ENCODE results near the gene TFPI2.

Gene TFPI2

DNA sequence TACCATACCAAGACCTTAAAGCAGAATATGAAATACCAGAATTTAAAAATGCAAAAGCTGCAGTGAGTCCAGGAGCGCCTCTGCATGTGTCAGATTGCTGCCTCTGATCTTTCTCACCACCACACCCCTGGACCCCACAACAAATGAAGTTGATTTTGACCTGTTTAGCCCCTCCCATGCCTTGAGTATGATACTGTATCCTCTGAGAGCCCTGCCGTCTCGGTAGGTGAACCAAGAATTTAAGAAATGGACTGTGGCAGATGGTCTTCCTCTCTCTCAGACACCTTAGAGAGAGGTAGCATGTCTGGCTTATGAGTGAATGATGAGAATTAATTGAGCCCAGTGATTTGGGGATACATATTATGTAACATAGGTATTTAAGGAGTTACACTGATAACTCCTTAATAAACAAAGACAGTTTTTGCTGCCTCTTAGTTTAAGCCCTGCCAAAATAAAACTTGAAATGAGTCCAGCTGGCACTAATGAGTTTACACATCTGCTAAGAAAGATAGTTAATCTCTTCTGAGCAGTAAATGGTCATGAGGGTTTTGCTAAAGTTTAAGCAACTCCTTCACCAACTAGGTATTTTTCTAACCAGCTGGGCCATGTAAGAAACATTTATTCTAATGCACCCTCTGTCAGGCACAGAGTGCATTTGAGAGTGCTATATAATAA lies 4.5 kb upstream of the TFPI2 start (continued):
- TF ChIP-seq, protein P1, sequence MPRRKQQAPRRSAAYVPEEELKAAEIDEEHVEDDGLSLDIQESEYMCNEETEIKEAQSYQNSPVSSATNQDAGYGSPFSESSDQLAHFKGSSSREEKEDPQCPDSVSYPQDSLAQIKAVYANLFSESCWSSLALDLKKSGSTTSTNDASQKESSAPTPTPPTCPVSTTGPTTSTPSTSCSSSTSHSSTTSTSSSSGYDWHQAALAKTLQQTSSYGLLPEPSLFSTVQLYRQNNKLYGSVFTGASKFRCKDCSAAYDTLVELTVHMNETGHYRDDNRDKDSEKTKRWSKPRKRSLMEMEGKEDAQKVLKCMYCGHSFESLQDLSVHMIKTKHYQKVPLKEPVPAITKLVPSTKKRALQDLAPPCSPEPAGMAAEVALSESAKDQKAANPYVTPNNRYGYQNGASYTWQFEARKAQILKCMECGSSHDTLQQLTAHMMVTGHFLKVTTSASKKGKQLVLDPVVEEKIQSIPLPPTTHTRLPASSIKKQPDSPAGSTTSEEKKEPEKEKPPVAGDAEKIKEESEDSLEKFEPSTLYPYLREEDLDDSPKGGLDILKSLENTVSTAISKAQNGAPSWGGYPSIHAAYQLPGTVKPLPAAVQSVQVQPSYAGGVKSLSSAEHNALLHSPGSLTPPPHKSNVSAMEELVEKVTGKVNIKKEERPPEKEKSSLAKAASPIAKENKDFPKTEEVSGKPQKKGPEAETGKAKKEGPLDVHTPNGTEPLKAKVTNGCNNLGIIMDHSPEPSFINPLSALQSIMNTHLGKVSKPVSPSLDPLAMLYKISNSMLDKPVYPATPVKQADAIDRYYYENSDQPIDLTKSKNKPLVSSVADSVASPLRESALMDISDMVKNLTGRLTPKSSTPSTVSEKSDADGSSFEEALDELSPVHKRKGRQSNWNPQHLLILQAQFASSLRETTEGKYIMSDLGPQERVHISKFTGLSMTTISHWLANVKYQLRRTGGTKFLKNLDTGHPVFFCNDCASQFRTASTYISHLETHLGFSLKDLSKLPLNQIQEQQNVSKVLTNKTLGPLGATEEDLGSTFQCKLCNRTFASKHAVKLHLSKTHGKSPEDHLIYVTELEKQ (tag by site-specific recombination; IDR thresholded peaks at IDR 0.05; ENCODE audit: borderline replicate concordance) = no peak
- TF ChIP-seq, protein P2, sequence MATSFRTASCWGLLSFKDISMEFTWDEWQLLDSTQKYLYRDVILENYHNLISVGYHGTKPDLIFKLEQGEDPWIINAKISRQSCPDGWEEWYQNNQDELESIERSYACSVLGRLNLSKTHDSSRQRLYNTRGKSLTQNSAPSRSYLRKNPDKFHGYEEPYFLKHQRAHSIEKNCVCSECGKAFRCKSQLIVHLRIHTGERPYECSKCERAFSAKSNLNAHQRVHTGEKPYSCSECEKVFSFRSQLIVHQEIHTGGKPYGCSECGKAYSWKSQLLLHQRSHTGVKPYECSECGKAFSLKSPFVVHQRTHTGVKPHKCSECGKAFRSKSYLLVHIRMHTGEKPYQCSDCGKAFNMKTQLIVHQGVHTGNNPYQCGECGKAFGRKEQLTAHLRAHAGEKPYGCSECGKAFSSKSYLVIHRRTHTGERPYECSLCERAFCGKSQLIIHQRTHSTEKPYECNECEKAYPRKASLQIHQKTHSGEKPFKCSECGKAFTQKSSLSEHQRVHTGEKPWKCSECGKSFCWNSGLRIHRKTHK (tag by site-specific recombination; IDR thresholded peaks at IDR 0.05) = no peak
- no peak for TF ChIP-seq REPIN1 (tag by site-specific recombination; IDR thresholded peaks at IDR 0.05; ENCODE audit: low read depth)
- TF ChIP-seq HOXD13 (CRISPR knock-in tag; IDR thresholded peaks at IDR 0.05; ENCODE audit: borderline replicate concordance) = no peak
- TF ChIP-seq ZNF623 (tag by site-specific recombination; IDR thresholded peaks at IDR 0.05) = no peak

- no peaks in the 10 kb centered on the region for H3K4me1 ChIP-seq (ENCODE audit: control insufficient read depth, insufficient read depth, low read length)
- no peak overlapping the region for H3K27ac ChIP-seq (ENCODE audit: extremely low read depth, low read depth, low read length)
- CTCF ChIA-PET = no interaction called here
- H3K36me3 ChIP-seq (ENCODE audit: control insufficient read depth in 2 of 2, insufficient read depth in 1 of 2, low read length in 2 of 2) = no peaks in the 10 kb centered on the region
- TF ChIP-seq ZNF157 (tag by site-specific recombination; IDR thresholded peaks at IDR 0.05) (no peak), ZBTB8A (tag by site-specific recombination; IDR thresholded peaks at IDR 0.05) (no peak), ZNF19 (tag by site-specific recombination; IDR thresholded peaks at IDR 0.05; ENCODE audit: low read depth) (no peak), ZNF140 (tag by site-specific recombination; IDR thresholded peaks at IDR 0.05) (no peak), ZNF658 (tag by site-specific recombination; IDR thresholded peaks at IDR 0.05) (no peak), KLF9 (tag by site-specific recombination; IDR thresholded peaks at IDR 0.05; ENCODE audit: low read depth) (no peak), ZNF791 (tag by site-specific recombination; IDR thresholded peaks at IDR 0.05) (no peak), ZNF555 (tag by site-specific recombination; conservative IDR thresholded peaks at IDR 0.05) (no peak), ZNF610 (tag by site-specific recombination; IDR thresholded peaks at IDR 0.05; ENCODE audit: borderline replicate concordance) (no peak), MYNN (tag by site-specific recombination; IDR thresholded peaks at IDR 0.05; ENCODE audit: borderline replicate concordance) (no peak), ZNF514 (tag by site-specific recombination; IDR thresholded peaks at IDR 0.05) (no peak), ZNF433 (tag by site-specific recombination; IDR thresholded peaks at IDR 0.05; ENCODE audit: low read depth) (no peak), GLI4 (tag by site-specific recombination; IDR thresholded peaks at IDR 0.05) (no peak), ZNF580 (tag by site-specific recombination; IDR thresholded peaks at IDR 0.05) (no peak), ZNF146 (tag by site-specific recombination; IDR thresholded peaks at IDR 0.05) (no peak), HOXC10 (CRISPR knock-in tag; IDR thresholded peaks at IDR 0.05) (no peak), ZNF560 (tag by site-specific recombination; IDR thresholded peaks at IDR 0.05; ENCODE audit: borderline replicate concordance) (no peak), ZBTB26 (tag by site-specific recombination; optimal IDR thresholded peaks at IDR 0.05) (no peak), ZNF184 (tag by site-specific recombination; IDR thresholded peaks at IDR 0.05) (no peak)
- TF ChIP-seq, protein P3, sequence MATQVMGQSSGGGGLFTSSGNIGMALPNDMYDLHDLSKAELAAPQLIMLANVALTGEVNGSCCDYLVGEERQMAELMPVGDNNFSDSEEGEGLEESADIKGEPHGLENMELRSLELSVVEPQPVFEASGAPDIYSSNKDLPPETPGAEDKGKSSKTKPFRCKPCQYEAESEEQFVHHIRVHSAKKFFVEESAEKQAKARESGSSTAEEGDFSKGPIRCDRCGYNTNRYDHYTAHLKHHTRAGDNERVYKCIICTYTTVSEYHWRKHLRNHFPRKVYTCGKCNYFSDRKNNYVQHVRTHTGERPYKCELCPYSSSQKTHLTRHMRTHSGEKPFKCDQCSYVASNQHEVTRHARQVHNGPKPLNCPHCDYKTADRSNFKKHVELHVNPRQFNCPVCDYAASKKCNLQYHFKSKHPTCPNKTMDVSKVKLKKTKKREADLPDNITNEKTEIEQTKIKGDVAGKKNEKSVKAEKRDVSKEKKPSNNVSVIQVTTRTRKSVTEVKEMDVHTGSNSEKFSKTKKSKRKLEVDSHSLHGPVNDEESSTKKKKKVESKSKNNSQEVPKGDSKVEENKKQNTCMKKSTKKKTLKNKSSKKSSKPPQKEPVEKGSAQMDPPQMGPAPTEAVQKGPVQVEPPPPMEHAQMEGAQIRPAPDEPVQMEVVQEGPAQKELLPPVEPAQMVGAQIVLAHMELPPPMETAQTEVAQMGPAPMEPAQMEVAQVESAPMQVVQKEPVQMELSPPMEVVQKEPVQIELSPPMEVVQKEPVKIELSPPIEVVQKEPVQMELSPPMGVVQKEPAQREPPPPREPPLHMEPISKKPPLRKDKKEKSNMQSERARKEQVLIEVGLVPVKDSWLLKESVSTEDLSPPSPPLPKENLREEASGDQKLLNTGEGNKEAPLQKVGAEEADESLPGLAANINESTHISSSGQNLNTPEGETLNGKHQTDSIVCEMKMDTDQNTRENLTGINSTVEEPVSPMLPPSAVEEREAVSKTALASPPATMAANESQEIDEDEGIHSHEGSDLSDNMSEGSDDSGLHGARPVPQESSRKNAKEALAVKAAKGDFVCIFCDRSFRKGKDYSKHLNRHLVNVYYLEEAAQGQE (tag by site-specific recombination; IDR thresholded peaks at IDR 0.05) = no peak
- no peaks in the 10 kb centered on the region for H3K9me3 ChIP-seq (ENCODE audit: control insufficient read depth, insufficient read depth, low read depth, low read length)
- POLR2A ChIA-PET = no interaction called here
- H3K4me3 ChIP-seq (ENCODE audit: low read depth, low read length) = no peak overlapping the region
Measured at GRCh38 chr7:93894426-93894825, 3.9 kb upstream of the TFPI2 start.

Data from HEK293 (cell line).